H1 (cell line): Measurements from ENCODE around the gene GALNT9. TPM values are rescaled to one million over a fixed set of nuclear protein-coding genes. Genes with fewer than 3 reads are reported as not detected.

ENCODE experiments used
- CTCF ChIA-PET: fragments of 300-600 bp; sonication (Branson Sonifier 250); formaldehyde crosslinking; loops from one replicate; lab custom pipeline; 2021; ENCODE audit not compliant: partially characterized antibody; lab: Charles Lee
- POLR2A ChIA-PET: fragments of 300-600 bp; sonication (Branson Sonifier 250); formaldehyde crosslinking; loops from one replicate; lab custom pipeline; 2021; ENCODE audit warnings: inconsistent platforms; ENCODE audit not compliant: partially characterized antibody; lab: Charles Lee
- DNase-seq, 2 experiments: peaks; one replicate each; pipeline versions ENCODE4 v3.0.0 to v3.0.0-alpha.2; 2010 to 2022; ENCODE audit warnings: low spot score in 2 of 2, low read depth in 1 of 2, mixed read lengths in 1 of 2
- FAIRE-seq: peaks from 2 replicates; lab custom pipeline; 2011; peaks lifted over from hg19 to GRCh38; lab: Jason Lieb, UNC
- H2AFZ ChIP-seq: 2 replicates; pipeline ENCODE4 v1.8.1; 2012; ENCODE audit warnings: low read length, inconsistent platforms
- H2AK5ac ChIP-seq: 2 replicates; pipeline ENCODE4 v1.6.1; 2013; ENCODE audit warnings: low read depth, low read length
- H2BK120ac ChIP-seq: replicated peaks from 2 replicates; pipeline ENCODE3; 2013; ENCODE audit warnings: low read depth, low read length, inconsistent platforms
- H2BK12ac ChIP-seq: 2 replicates; pipeline ENCODE4 v1.6.1; 2013; ENCODE audit warnings: low read depth, low read length
- H2BK15ac ChIP-seq: 2 replicates; pipeline ENCODE4 v1.6.1; 2013; ENCODE audit warnings: low read length
- H2BK20ac ChIP-seq: 2 replicates; pipeline ENCODE4 v1.6.1; 2013; ENCODE audit warnings: low read length
- H2BK5ac ChIP-seq: 2 replicates; pipeline ENCODE4 v1.6.1; 2013; ENCODE audit warnings: low read depth, low read length
- H3K14ac ChIP-seq: 2 replicates; pipeline ENCODE4 v1.6.1; 2013; ENCODE audit warnings: inconsistent platforms; ENCODE audit not compliant: insufficient read length
- H3K18ac ChIP-seq: 2 replicates; pipeline ENCODE4 v1.6.1; 2013; ENCODE audit warnings: low read length; ENCODE audit errors: extremely low read depth
- H3K23ac ChIP-seq: 2 replicates; pipeline ENCODE4 v1.6.1; 2013; ENCODE audit warnings: inconsistent platforms; ENCODE audit not compliant: insufficient read length
- H3K23me2 ChIP-seq: 2 replicates; pipeline ENCODE4 v1.6.1; 2013; ENCODE audit warnings: low read depth, low read length
- H3K27ac ChIP-seq: 2 replicates; pipeline ENCODE4 v1.6.1; 2011; ENCODE audit warnings: low read depth, low read length, inconsistent platforms
- H3K27me3 ChIP-seq, 4 experiments: replicated peaks in 1 of 4; 1 replicate in 1 of 4; 2 replicates in 3 of 4; pipeline versions ENCODE4 v1.6.1 to v1.8.1; 2011 to 2013; ENCODE audit warnings: low read length in 3 of 4, mild to moderate bottlenecking in 3 of 4, inconsistent platforms in 2 of 4, mixed read lengths in 2 of 4, moderate library complexity in 1 of 4; ENCODE audit not compliant: control insufficient read depth in 3 of 4, insufficient read depth in 3 of 4; ENCODE audit errors: extremely low read depth in 1 of 4
- H3K36me3 ChIP-seq, 4 experiments: 2 replicates each; pipeline versions ENCODE4 v1.6.1 to v1.8.1; 2011 to 2013; ENCODE audit warnings: mild to moderate bottlenecking in 4 of 4, low read length in 3 of 4, moderate library complexity in 2 of 4, control low read depth in 1 of 4, inconsistent platforms in 1 of 4; ENCODE audit not compliant: insufficient read depth in 4 of 4, control insufficient read depth in 2 of 4
- H3K4ac ChIP-seq: replicated peaks from 2 replicates; pipeline ENCODE3; 2013; ENCODE audit warnings: low read length, low read depth, mixed read lengths, inconsistent platforms; ENCODE audit not compliant: insufficient read length
- H3K4me1 ChIP-seq, 4 experiments: replicated peaks in 1 of 4; 1 replicate in 1 of 4; 2 replicates in 3 of 4; pipeline versions ENCODE4 v1.6.1 to v1.8.1; 2011 to 2013; ENCODE audit warnings: low read length in 3 of 4, inconsistent platforms in 2 of 4, mixed read lengths in 1 of 4; ENCODE audit not compliant: insufficient read depth in 4 of 4, control insufficient read depth in 3 of 4
- H3K4me2 ChIP-seq, 2 experiments: 2 replicates each; pipeline versions ENCODE4 v1.6.1 to v1.8.1; 2011 to 2013; ENCODE audit warnings: low read depth in 2 of 2, low read length in 2 of 2, control low read depth in 1 of 2, inconsistent platforms in 1 of 2, mild to moderate bottlenecking in 1 of 2; ENCODE audit not compliant: insufficient read depth in 1 of 2
- H3K4me3 ChIP-seq, 4 experiments: fragments of 200-600, 300-600 bp in 1 of 4; sonication (generic), shearing (Covaris generic), sonication (Bioruptor Twin) in 1 of 4; 2 replicates each; pipeline versions ENCODE4 v1.5.1 to v1.8.1; 2011 to 2016; ENCODE audit warnings: low read length in 4 of 4, low read depth in 3 of 4, control low read depth in 2 of 4, inconsistent platforms in 2 of 4, mild to moderate bottlenecking in 2 of 4, mixed read lengths in 1 of 4, moderate library complexity in 1 of 4; ENCODE audit not compliant: insufficient read depth in 2 of 4; ENCODE audit errors: extremely low read depth in 1 of 4
- H3K56ac ChIP-seq: replicated peaks from 2 replicates; pipeline ENCODE3; 2013; ENCODE audit warnings: low read depth, mild to moderate bottlenecking, mixed read lengths, low read length, inconsistent platforms; ENCODE audit not compliant: insufficient read length
- H3K79me1 ChIP-seq: 2 replicates; pipeline ENCODE4 v1.6.1; 2013; ENCODE audit warnings: low read depth, low read length, control low read depth
- H3K79me2 ChIP-seq, 2 experiments: 2 replicates each; pipeline versions ENCODE4 v1.6.1 to v1.8.1; 2012 to 2013; ENCODE audit warnings: low read length in 2 of 2, mild to moderate bottlenecking in 2 of 2, inconsistent platforms in 1 of 2; ENCODE audit not compliant: insufficient read depth in 2 of 2, control insufficient read depth in 1 of 2
- H3K9ac ChIP-seq, 4 experiments: replicated peaks in 1 of 4; 1 replicate in 1 of 4; 2 replicates in 3 of 4; pipeline versions ENCODE4 v1.6.1 to v1.8.1; 2011 to 2013; ENCODE audit warnings: low read depth in 3 of 4, low read length in 3 of 4, control low read depth in 2 of 4, mild to moderate bottlenecking in 2 of 4, moderate library complexity in 2 of 4, inconsistent platforms in 1 of 4; ENCODE audit errors: extremely low read depth in 1 of 4
- H3K9me3 ChIP-seq, 2 experiments: 2 replicates each; pipeline versions ENCODE4 v1.6.1 to v1.8.1; 2012 to 2013; ENCODE audit warnings: mild to moderate bottlenecking in 2 of 2, moderate library complexity in 2 of 2, control low read depth in 1 of 2, inconsistent platforms in 1 of 2, low read depth in 1 of 2, low read length in 1 of 2, mixed read lengths in 1 of 2; ENCODE audit not compliant: insufficient read depth in 2 of 2
- H4K20me1 ChIP-seq, 2 experiments: replicated peaks in 1 of 2; 2 replicates each; pipeline versions ENCODE3 to v1.8.1; 2011 to 2013; ENCODE audit warnings: inconsistent platforms in 2 of 2, low read length in 2 of 2, mild to moderate bottlenecking in 1 of 2; ENCODE audit not compliant: insufficient read depth in 2 of 2, control insufficient read depth in 1 of 2
- H4K5ac ChIP-seq: 2 replicates; pipeline ENCODE4 v1.6.1; 2013; ENCODE audit warnings: low read length, low read depth, mixed read lengths, inconsistent platforms; ENCODE audit not compliant: insufficient read length
- H4K8ac ChIP-seq: 2 replicates; pipeline ENCODE4 v1.8.0; 2013; ENCODE audit warnings: mild to moderate bottlenecking, moderate library complexity, low read length, inconsistent platforms; ENCODE audit not compliant: insufficient read depth; ENCODE audit errors: extremely low read depth
- H4K91ac ChIP-seq: replicated peaks from 2 replicates; pipeline ENCODE3; 2013; ENCODE audit warnings: low read length, mixed read lengths, inconsistent platforms; ENCODE audit not compliant: insufficient read length
- KDM4A ChIP-seq: IDR thresholded peaks from one replicate; pipeline ENCODE4 v1.7.1; 2012; ENCODE audit warnings: low read depth, mild to moderate bottlenecking, moderate library complexity, low read length, inconsistent platforms; ENCODE audit not compliant: severe bottlenecking
- SP4 ChIP-seq: IDR thresholded peaks from 2 replicates; pipeline ENCODE4 v1.6.1; 2012; ENCODE audit warnings: low read length, inconsistent platforms
- WGBS, 2 experiments: shearing (Covaris generic) in 1 of 2; methylation state at CpG; one replicate each; pipeline versions ENCODE4 v1.1.6 to v1.1.7; 2013 to 2015; ENCODE audit warnings: low lambda C conversion rate in 2 of 2, mixed read lengths in 2 of 2, inconsistent platforms in 1 of 2, low coverage in 1 of 2, missing lambda C conversion rate in 1 of 2; ENCODE audit not compliant: insufficient replicate concordance in 2 of 2, insufficient coverage in 1 of 2, insufficient read length in 1 of 2; ENCODE audit errors: extremely low coverage in 1 of 2, missing lambda C conversion rate in 1 of 2; 5-methylcytosine and 5-hydroxymethylcytosine counted together
- polyA plus RNA-seq, 7 experiments: library from polyadenylated mRNA; depleted of rRNA in 3 of 7; stranded (reverse) in 5 of 7; unstranded in 2 of 7; fragments of >200 nt in 5 of 7; fragments of 200-250 nt in 2 of 7; gene quantifications; 1 replicate in 5 of 7; 2 replicates in 1 of 7; 4 replicates in 1 of 7; pipeline versions ENCODE4 v1.2.1 to v1.2.3, GENCODE V29; 2011 to 2013; ENCODE audit warnings: missing spikeins in 2 of 7, mixed read lengths in 2 of 7
- total RNA-seq: library from RNA; stranded (reverse); fragmentation: NEBNext Ultra II Directional; extraction: Animal tissue kit (Norgen Biotek cat#: 25700); gene quantifications from 2 replicates; pipeline ENCODE4 v1.2.1, GENCODE V29; 2021

Gene GALNT9
- total and polyA plus RNA-seq, 2 of the 8 experiments (the other 6 are each of a cell fraction or from before 2014, with no cell fraction given), result 2.0 to 3.6 TPM

- no peaks in the 10 kb centered on the region for H3K79me1 ChIP-seq
- H3K23ac ChIP-seq, result no peak overlapping the region
- no peak for FAIRE-seq
- H2BK12ac ChIP-seq, result no peak overlapping the region
- no peaks in the 10 kb centered on the region for H3K36me3 ChIP-seq
- no peak overlapping the region for H3K9ac ChIP-seq
- no peak overlapping the region for H2BK15ac ChIP-seq
- no peak overlapping the region for H2BK20ac ChIP-seq
- no peaks in the 10 kb centered on the region for H3K23me2 ChIP-seq
- H3K79me2 ChIP-seq, result no peaks in the 10 kb centered on the region
- no peak overlapping the region for H3K14ac ChIP-seq
- WGBS, 2 experiments, result 86% methylated on average over 24 of the region's 28 CpGs; no CpG with 5 or more reads in 1 of the 2 experiments
- peaks cover 0 to 9% of the 10 kb centered on the region in 2 experiments; a peak in 1 of 4 replicates for H3K9me3 ChIP-seq
- H2AK5ac ChIP-seq, result no peak overlapping the region
- no peak overlapping the region for H4K8ac ChIP-seq
- peak; percentile 9 for TF ChIP-seq KDM4A
- TF ChIP-seq SP4, result no peak
- TF ChIP-seq, all 59 proteins: peak for 1
- no peak overlapping the region for H3K18ac ChIP-seq
- H3K27me3 ChIP-seq, result peaks cover 6 to 65% (median 52%) of the 10 kb centered on the region in 4 experiments
- no peak overlapping the region for H3K4me3 ChIP-seq
- no peak for DNase-seq
- no peak overlapping the region for H2BK5ac ChIP-seq
- no peak overlapping the region; a peak in 1 of 4 replicates for H3K4me2 ChIP-seq
- no peak overlapping the region for H2AFZ ChIP-seq
- ChIA-PET POLR2A (interaction anchor here (0.7 to 1.7 kb wide), 4 partner anchors 10 to 14 kb away, joined by 3 to 9 read pairs (median 4); no protein-coding TSS in a partner anchor), CTCF (interaction anchor here (0.7 to 5.1 kb wide), 13 partner anchors 8 to 188 kb away, joined by 3 to 28 read pairs (median 5); no protein-coding TSS in a partner anchor)
- no peak overlapping the region for H4K91ac ChIP-seq
- H3K4ac ChIP-seq, result no peak overlapping the region
- no peak overlapping the region for H4K5ac ChIP-seq
- no peak overlapping the region for H2BK120ac ChIP-seq
- no peaks in the 10 kb centered on the region for H4K20me1 ChIP-seq
- no peak overlapping the region for H3K56ac ChIP-seq
- H3K4me1 ChIP-seq, result peaks cover 0 to 23% (median 7%) of the 10 kb centered on the region in 4 experiments; a peak in 6 of 7 replicates
- H3K27ac ChIP-seq, result no peak overlapping the region
Observed at GRCh38 chr12:132374612-132375445, 45.4 kb upstream of the GALNT9 start.
